HG03175 (cell line): ENCODE results near the gene TBC1D5.
"Not testable (repeated sequence)": the region's sequence is repeated elsewhere in the genome, so short reads cannot be mapped to it uniquely, and the experiment has no call there.

Experiments used
- ATAC-seq: cut with Tn5 transposase; IDR thresholded peaks from one replicate; pipeline ENCODE4 v1.9.1; 2021; ENCODE audit warnings: mild to moderate bottlenecking, moderate library complexity; ENCODE audit not compliant: unreplicated experiment

Gene TBC1D5

GRCh38 chr3:17423786-17424536 is 318.5 kb downstream of the TBC1D5 start:
- ATAC-seq = no peak

DNA sequence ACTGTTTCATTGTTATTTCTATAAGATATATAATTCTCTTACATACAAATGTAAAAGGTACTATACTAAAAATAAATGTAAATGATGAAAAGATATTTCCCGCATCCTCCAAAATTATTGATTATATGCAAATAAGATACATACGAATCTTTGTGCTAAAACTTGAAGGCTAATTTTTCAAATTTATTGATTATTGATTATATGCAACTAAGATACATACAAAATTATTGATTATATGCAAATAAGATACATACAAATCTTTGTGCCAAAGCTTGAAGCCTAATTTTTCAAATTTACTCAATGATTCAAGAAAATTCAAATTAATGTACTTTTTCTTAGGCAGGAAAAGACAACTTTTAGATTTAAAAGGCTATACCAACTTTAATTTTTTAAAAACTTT is 319.8 kb downstream of the TBC1D5 start:
- no peak for ATAC-seq

DNA sequence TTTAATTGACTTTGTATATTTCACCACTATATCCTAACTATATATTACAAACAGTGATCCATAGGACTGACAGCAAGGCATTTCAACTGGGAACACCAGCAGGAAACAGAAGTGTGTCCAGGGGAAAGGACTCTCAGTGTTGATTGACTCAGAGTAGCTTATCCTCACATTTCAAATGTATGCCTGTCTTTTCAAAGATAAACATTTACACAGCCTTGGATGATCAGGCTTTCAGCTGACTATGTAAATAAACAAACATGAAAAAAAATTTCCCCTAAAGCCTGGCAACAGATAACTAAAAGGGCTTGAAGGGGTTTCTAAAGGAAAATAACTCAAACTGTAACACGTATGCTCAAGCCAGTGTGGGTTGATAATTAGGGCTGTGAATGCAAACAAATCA is 321.8 kb downstream of the TBC1D5 start:
- no peak for ATAC-seq

GRCh38 chr3:17412950-17413530 is 329.4 kb downstream of the TBC1D5 start:
- peak; percentile 93 for ATAC-seq

DNA sequence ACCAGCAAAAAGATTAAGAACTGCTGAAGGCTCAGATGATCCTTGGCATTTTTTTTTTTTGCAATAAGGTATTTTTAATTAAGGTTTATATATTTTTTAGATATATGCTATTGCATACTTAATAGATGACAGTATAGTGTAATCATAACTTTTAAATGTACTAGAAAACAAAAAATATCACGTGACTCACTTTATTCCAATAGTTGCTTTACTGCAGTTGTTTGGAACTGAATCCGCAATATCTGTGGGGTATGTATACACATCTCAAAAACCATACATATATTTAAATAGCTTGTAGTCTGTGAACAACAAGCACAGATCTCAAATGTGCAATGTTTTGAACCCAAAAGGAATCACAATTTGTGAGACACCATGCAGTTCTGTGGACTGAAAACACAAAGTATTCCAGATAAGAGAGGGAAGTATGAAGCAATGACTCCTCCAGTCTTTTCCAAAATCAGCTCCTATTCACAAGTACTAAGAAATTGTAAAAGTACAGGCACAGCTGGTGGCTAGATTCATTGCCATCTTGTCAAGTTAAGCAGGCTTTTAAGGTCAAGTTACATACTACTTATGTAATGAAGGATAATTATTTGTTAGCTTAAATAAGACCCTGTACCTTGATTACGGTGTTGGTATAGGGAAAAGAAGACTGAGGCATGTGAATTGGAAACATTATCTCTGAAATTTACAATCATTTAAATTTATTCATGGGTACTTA is 331.1 kb downstream of the TBC1D5 start:
- ATAC-seq = no peak

- no peak for ATAC-seq
Observed at GRCh38 chr3:17407576-17407975, 334.9 kb downstream of the TBC1D5 start.

DNA sequence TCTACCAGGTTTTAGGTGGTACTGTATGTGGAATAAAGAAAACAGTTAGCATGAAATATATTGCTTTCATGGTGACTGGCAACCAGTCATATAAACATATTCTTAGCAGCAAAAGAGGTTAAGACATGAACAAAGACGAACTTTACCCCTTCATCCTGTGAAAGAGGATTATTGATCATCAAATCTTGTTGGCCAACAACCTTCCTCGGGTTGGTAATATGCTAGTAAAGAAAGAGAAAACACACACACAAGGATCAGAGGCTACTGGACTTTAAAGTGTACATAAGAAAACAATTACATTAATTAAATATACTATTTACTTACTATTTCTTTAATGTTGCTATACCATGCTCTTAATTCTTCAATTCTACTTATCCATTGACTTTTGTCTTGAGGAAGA is 337.9 kb downstream of the TBC1D5 start:
- ATAC-seq = no peak

- ATAC-seq = no peak
Observed at GRCh38 chr3:17402442-17402841, 340.0 kb downstream of the TBC1D5 start.

- ATAC-seq = no peak
Observed at GRCh38 chr3:17401912-17402311, 340.5 kb downstream of the TBC1D5 start.

GRCh38 chr3:17399586-17399985 is 342.8 kb downstream of the TBC1D5 start:
- peak; percentile 45 for ATAC-seq

- ATAC-seq = peak; percentile 96
Observed at GRCh38 chr3:17398959-17399551, 343.4 kb downstream of the TBC1D5 start.

- no peak for ATAC-seq
Observed at GRCh38 chr3:17396036-17396435, 346.4 kb downstream of the TBC1D5 start.

GRCh38 chr3:17394541-17395155 is 347.8 kb downstream of the TBC1D5 start:
- ATAC-seq = no peak

GRCh38 chr3:17392516-17392915 is 349.9 kb downstream of the TBC1D5 start:
- not testable (repeated sequence) for ATAC-seq

DNA sequence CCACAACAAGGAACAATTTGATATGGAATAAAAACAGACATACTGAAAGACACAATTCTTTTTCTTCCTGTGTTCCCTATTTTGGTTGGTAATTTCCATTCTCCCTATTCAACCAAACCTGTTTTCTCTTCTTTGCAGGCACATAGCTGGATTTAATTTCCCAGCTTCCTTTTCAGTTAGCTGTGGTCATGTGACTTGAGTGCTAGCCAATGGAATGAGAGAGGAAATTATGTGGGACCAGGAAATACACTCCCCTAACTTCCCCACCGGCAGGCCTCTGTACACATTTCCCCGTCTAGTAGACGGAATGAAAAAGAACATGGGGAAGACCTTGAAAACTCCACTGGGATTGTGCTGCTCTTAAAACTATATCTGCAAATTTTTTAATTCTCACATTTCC is 351.6 kb downstream of the TBC1D5 start:
- no peak for ATAC-seq

GRCh38 chr3:17387108-17387507 is 355.3 kb downstream of the TBC1D5 start:
- no peak for ATAC-seq

- no peak for ATAC-seq
Observed at GRCh38 chr3:17386432-17386831, 356.0 kb downstream of the TBC1D5 start.

DNA sequence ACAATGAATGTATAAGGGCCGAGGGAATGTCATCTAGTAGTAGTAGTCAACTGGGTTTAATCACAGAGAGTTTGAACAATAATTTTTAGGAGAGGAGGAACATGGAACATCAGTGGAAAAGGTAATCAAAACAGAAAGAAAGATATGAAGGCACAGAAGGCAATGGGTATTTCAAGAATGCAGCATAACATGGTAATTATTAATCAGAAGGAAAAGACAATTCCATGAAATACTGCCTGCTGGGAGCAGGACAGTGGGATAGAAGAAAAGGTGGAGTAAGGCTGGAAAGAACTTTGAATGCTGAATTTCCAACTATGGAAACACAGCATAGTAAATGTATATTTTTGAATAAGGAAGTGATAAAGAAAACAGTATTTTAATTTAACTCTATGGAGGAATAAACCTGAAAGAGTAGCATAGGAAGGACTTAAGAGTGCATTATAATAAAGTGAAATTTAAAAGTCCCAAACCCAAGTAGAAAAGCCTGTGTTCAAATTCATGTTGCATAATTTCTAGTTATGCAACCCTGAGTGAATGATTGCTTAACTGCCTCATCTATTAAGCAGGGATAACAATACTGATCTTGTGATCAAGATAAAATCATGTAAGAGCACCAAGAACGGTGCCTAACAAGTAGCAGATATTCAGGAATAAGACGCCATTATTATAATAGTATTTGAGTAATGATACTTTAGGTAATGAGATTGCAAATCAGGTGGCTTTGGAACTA is 357.7 kb downstream of the TBC1D5 start:
- ATAC-seq = no peak

GRCh38 chr3:17373304-17373703 is 369.1 kb downstream of the TBC1D5 start:
- no peak for ATAC-seq

GRCh38 chr3:17372362-17373210 is 369.8 kb downstream of the TBC1D5 start:
- ATAC-seq = no peak
